Stimulated activated naive CD4-positive, alpha-beta T cell (primary cell): ENCODE measurements around the gene CSNK1G3.
"Not testable (repeated sequence)": the region's sequence is repeated elsewhere in the genome, so short reads cannot be mapped to it uniquely, and the experiment has no call there.

ENCODE experiments used
- DNase-seq, 6 experiments: peaks; one replicate each; lab custom pipeline; 2025; lab: John Stamatoyannopoulos, UW

CSNK1G3 gene

DNA sequence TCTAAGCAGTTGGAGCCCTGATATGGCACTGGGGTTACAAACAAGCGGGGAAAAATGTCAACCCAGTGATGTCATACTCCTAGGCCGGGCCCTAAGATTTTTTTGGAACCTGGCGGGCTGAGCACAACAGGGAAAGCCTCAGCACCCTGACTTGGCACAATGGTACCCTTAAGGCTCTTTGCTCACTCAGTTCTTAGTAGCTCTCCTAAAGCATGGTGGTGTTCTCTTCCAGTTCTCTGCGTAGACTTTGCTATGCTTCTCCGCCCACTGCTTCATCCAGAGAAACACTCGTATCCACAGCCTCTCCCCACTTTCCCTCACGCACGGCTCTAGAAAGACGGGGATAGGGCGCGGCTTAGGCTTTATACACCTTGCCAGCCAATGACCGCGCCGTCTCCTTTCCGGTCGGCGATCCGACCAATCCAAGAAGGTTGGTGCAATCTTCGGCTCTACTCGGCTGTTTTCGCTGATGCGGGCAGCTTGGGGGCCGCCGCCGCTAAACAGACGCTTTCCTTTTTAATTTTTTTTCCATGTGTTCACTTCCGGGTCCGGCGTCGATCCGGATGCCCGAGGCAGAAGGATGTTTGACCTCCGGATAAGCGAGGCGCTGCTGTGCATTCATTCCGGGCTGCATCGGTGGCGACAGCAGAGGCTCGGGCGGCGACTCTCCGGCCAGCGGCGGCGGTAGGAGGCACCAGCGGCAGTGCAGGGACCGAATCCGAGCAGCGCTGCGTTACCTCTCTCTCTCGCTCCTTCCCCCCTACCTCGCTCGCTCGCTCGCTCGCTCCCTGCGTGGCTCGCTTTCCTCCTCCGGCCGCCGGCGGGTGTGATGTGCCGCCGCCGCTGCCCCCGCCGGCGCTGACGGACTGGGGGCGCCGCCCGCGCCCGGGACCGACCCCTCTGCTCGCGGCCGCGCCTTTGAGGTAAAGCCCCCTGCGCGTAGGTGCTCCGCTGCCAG lies at the start of gene CSNK1G3:
Gene CSNK1G3, plus strand, starts transcription at position 530 of the 958 bp plus-strand sequence. CDS start 33,487 bp downstream, outside the sequence.
- peak; percentile 81 to 93 (median 88) for DNase-seq

DNA sequence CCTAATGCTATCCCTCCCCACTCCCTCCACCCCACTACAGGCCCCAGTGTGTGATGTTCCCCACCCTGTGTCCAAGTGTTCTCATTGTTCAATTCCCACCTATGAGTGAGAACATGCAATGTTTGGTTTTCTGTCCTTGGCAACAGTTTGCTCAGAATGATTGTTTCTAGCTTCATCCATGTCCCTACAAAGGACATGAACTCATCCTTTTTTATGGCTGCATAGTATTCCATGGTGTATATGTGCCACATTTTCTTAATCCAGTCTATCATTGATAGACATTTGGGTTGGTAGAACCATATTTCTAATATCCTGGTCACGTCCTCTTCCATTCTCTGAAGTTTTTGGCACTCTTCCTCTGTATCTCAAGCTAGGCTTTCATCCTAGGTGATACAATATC lies 45.1 kb upstream of the CSNK1G3 start:
- not testable (repeated sequence) for DNase-seq

- no peak for DNase-seq
These were observed 40.6 kb upstream of the CSNK1G3 start for GRCh38 chr5:123471385-123471784.

DNA sequence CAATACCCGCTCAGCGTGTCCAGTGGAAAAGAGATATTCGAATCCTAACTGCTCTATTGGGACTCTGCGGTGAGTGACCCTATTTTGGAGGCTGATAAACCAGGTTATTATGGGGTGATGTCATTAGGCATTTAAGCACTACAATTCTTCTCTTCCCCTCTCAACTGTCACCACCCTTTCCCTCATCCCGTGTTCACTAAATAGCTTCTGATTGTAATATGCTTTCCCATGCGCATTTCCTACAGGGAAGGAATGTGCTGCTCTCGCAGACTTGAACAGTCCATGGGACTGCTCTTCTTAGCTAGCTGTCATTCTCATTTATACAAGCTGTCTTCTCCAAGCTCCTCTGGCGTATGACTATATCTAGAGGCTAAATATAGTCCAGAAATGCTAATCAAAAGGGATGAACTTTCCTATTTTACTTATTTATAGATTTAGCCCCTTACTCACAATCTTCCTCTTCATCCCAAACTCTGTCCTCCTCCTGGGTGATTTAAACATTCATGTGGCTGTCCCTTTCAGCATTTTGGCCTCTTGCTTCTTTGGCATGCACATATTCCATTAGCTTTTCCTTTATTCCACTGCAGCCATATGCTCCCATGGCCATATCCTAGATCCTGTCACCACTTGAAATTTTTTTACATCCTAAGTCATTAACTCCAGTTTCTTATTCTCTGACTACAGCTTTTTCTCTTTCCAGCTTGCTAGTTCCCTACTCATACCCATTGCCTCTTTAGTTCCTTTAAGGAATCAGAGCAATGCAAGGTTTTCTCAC lies 39.6 kb upstream of the CSNK1G3 start:
- DNase-seq = no peak

DNA sequence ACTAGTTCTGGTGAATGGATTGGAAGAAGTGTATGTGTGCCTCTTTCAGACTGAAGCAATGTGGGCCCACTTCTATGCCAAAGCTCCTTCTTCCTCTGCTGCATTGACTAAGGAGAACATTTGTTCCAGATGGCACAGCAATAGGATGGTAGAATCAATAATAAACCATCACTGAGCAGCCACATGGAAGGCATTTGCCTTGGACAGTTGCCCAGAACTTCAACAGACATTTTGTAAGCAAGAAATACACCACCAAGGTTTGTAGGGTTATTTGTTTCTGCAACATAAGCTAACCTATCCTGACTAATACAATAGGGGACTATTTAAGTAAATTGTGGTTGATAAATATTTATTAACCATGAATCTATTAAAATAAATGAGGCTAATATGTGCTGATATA lies 37.7 kb upstream of the CSNK1G3 start:
- DNase-seq = no peak

GRCh38 chr5:123476731-123477130 lies 35.2 kb upstream of the CSNK1G3 start:
- DNase-seq = no peak

DNA sequence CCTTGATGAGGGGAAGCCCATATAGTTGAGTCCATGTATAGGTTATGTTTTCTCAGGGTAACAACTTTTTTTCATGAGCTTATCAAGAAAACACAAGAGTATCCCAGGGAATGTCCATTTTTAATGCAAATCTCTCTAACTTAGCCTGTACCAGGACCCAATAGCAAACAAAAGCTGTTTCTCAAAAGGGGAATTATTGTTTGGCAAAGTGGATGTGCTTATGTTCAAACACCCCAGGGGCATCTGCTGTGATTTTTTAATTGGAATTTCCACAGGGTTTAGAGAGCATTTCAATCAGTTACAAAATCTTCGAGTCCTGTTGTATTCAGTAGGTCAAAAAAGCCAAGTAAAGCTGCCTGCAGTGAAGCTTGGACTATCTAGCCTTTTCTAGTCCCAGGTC lies 33.4 kb upstream of the CSNK1G3 start:
- no peak for DNase-seq

- DNase-seq = no peak
These were observed 29.7 kb upstream of the CSNK1G3 start for GRCh38 chr5:123482258-123482657.

DNA sequence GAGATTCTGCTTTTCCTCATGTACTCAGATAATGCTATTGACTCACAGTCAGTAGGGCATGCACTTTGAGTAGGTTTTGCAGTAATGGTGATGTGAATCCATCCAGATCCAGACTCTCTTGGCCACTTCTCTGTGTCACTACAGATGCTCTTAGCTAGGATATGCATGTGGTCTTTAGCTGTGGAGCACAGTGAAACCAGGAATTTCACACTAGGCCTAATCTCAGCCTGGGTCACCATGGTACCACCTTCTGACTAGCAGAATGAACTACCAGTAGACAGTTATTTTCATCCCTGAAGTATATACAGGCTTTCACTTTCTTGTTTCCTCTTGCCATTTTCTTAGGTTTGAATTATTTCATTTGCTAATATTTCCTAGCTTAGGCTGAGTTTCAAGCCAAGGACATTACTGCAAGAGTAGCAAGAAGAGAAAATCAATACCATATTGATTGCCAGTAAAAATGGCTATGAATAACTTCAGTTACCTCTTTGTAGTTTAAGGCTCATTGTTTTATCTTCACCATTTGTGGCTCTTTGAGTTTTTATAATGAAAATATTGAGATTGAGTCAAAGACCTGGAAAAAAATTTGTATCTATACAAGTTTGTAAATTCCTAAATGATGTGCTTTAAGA lies 28.4 kb upstream of the CSNK1G3 start:
- no peak for DNase-seq

DNA sequence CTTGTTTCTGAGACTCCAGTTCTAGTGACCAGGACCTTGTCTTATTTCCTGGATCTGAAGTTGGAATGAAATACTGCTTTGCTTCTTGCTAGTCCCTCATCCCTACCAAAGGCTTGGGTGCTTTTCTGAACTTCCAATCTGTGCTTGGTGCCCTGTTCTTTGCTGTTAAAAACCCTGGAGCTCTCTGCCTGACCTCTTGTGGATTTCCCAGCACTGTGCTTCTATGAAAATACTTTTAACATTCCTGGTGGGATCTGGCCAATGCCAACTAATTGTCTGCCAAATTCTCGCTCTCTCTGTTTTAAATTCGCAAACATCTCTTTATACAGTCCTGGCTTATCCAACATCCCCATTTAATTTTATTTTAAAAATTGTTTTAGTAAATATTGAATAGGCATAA lies 26.7 kb upstream of the CSNK1G3 start:
- DNase-seq = no peak

- DNase-seq = no peak
These were observed 24.9 kb upstream of the CSNK1G3 start for GRCh38 chr5:123486951-123487655.

- no peak for DNase-seq
These were observed 21.0 kb upstream of the CSNK1G3 start for GRCh38 chr5:123490974-123491373.

DNA sequence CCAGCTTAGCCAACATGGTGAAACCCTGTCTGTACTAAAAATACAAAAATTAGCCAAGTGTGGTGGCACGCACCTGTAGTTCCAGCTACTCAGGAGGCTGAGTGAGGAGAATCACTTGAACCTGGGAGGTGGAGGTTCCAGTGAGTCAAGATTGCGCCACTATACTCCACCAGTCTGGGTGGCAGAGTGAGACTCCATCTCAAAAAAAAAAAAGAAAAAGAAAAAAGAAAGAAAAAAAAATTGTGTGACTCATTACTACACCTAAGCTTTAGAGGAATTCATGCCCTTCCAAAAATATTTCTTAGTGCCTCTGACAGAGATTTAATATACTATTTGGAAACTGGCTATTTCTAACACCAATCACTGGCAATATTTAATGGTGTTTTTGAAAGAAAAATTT lies 16.8 kb upstream of the CSNK1G3 start:
- DNase-seq = not testable (repeated sequence)

DNA sequence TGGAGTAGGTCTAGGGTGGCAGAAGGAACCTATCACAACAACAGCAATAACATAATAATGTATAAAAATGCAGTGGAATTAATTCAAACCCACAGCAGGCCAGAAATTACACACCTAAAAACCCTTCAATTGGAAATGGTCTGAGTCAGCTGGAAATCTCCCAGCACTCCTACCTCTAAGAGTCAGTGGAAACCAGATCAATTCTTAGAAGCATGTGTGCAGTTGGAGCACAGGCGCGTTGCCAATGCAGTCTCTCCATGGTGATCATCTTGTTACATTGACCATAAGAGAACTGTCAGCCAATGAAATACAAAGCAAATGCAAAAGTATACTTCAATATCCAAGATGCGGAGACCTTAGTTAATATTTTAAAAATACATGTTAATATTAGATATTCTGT lies 15.1 kb upstream of the CSNK1G3 start:
- DNase-seq = no peak

DNA sequence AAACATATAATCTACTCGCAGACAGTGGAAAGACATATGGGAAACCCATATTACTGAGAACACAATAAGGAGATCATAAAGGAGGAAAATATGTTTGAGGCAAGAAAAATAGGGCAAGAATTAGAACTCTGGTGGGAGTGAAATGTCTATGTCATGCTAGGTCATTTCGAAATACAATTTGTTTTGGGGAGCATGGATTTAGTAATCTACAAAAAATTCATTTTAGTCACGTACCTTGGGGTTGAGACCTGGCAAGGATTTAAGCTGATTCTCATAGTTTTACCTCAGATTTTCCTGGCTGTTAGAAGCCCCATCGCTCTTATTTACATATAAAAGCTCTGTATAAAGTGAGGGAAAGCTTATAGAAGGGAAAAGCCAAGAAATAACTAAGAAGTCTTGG lies 11.5 kb upstream of the CSNK1G3 start:
- no peak for DNase-seq

- DNase-seq = no peak
These were observed 9.9 kb upstream of the CSNK1G3 start for GRCh38 chr5:123502120-123502519.

DNA sequence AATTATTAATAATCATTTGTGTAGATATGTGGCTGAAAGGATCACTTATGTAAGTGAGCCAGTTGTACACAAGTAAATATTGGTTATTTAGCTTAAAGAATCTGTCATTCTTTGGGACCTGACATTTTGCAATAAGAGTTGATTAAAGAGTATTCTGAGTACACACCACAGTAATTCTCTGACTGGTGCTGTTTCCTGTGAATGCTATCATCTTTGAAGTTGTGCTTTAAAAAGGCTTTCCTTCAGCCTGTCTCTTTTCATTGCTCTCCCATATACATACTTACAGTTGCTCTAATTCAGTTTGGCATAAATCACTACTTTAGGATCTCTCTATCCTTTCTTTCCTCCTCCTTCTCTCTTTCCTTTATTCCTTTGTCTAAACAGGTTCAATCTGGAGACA lies 8.7 kb upstream of the CSNK1G3 start:
- no peak for DNase-seq

DNA sequence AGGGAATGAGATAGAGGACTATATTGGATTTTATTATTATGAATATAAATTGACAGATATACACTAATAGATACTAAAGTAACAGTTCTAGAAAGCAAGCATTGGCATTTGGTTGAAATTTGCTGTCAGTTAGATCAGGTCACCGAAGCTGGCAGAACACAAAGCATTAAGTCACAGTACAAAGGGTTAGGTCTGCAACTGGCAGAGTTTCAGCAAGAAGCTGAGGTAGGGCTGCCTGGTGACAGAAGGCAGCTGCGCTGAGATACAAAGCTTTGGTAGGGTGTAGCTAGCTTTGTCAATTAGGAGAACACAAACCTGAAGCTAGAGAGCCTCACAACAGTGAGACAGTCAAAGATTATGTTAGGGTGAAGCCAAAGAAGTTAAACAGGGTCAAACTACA lies 6.3 kb upstream of the CSNK1G3 start:
- no peak for DNase-seq

GRCh38 chr5:123508441-123508840 lies 3.5 kb upstream of the CSNK1G3 start:
- no peak for DNase-seq

GRCh38 chr5:123511290-123511647 lies 708 bp upstream of the CSNK1G3 start:
- no peak for DNase-seq

DNA sequence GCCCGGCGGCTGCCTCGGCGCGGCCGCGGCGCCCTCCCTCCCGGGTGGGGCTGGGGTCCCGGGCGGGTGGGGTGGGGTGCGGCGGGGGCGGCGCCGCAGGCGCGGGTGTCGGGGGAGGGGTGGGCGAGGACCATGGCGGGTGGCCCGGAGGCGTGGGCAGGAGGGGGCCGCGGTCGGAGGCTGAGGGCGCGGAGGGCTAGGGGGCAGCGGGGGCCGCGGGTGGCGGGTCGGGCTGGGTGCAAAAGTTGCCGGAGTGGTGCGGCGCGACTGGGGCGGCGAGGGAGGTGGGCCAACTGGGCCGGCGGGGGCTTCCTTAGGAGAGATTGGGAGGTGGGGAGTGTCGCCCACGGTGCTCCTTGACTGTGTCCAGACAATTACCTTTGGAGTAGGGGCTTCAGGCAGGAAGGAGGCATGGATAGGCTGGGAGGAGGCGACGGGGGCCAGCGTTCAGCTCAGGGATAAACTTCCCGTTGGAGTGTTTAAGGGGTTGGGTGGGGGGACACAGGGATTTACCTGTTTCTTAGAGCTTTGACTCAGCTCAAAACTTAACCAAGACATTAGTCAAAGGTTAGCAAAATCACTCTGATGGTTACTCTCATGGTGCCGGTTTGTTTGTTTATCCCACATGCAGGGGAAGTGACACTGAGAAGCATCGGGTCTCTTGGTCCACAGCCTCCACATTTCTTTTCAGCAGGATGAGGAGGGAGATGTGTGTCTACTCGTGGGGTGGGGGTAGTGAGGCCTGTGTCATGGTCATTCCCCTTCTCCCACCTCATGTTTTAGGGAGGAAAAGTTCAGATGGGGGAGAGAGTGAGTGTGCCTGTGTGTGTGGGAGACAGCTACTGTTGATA lies 859 bp downstream of the CSNK1G3 start:
- DNase-seq = peak; percentile 5 to 36 (median 27)
